HepG2 (cell line): ENCODE results near the gene PGRMC2. TPM values are rescaled to one million over a fixed set of nuclear protein-coding genes. Genes with fewer than 3 reads are reported as not detected.

Experiments used
- ATAC-seq: fragments of 200-7000 bp; cut with Tn5 transposase; 3 replicates; pipeline ENCODE4 v1.9.1; 2020; ENCODE audit warnings: mild to moderate bottlenecking, moderate library complexity
- BruUV-seq: library from RNA; stranded (reverse); fragments of 400-500 nt; replicated peaks from 2 replicates; lab custom pipeline; 2021; lab: Mats Ljungman, UMichigan
- CTCF ChIA-PET: fragments of 300-600 bp; formaldehyde crosslinking; extraction: SDS; loops from one replicate; lab custom pipeline; 2021; ENCODE audit warnings: low total read pairs, inconsistent platforms, low intra/inter-chr PET ratio; lab: Yijun Ruan, JAX
- POLR2A ChIA-PET: fragments of 350-600 bp; sonication (Branson Sonifier 250); formaldehyde crosslinking; loops from one replicate; lab custom pipeline; 2020; ENCODE audit warnings: antibody characterized with exemption, inconsistent platforms; lab: Yijun Ruan, JAX
- DNase-seq: peaks from one replicate; pipeline ENCODE4 v3.0.0-alpha.2; 2015; ENCODE audit warnings: low spot score
- FAIRE-seq: peaks from 3 replicates; lab custom pipeline; 2011; peaks lifted over from hg19 to GRCh38; lab: Jason Lieb, UNC
- H2AFZ ChIP-seq: one replicate; pipeline ENCODE4 v1.6.1; 2011; ENCODE audit warnings: low read length, inconsistent platforms
- H3K27ac ChIP-seq: fragments of 300-600 bp; 3 replicates; pipeline ENCODE4 v1.8.0; 2011; ENCODE audit warnings: mixed run types, mild to moderate bottlenecking, mixed read lengths, low read length, inconsistent platforms; ENCODE audit not compliant: insufficient read depth; ENCODE audit errors: extremely low read length
- H3K27me3 ChIP-seq, 2 experiments: fragments of 200-600 bp in 1 of 2; 2 replicates in 1 of 2; 3 replicates in 1 of 2; pipeline versions ENCODE4 v1.6.0 to v1.8.0; 2011; ENCODE audit warnings: low read length in 2 of 2, mild to moderate bottlenecking in 2 of 2, moderate library complexity in 2 of 2, inconsistent platforms in 1 of 2; ENCODE audit not compliant: insufficient read depth in 2 of 2, control insufficient read depth in 1 of 2
- H3K36me3 ChIP-seq, 2 experiments: fragments of 200-600 bp in 1 of 2; replicated peaks in 1 of 2; 2 replicates in 1 of 2; 3 replicates in 1 of 2; pipeline versions ENCODE4 v1.5.1 to v1.8.0; 2011; ENCODE audit warnings: low read length in 2 of 2, inconsistent platforms in 1 of 2; ENCODE audit not compliant: insufficient read depth in 2 of 2, control insufficient read depth in 1 of 2
- H3K4me1 ChIP-seq: 2 replicates; pipeline ENCODE4 v1.5.1; 2012; ENCODE audit warnings: low read length, inconsistent platforms; ENCODE audit not compliant: insufficient read depth
- H3K4me2 ChIP-seq: 2 replicates; pipeline ENCODE4 v1.6.0; 2011; ENCODE audit warnings: low read depth, low read length, inconsistent platforms
- H3K4me3 ChIP-seq, 3 experiments: fragments of 200-600 bp in 1 of 3; sonication (generic), shearing (Covaris generic) in 1 of 3; replicated peaks in 1 of 3; 2 replicates each; pipeline ENCODE4 v1.5.1; 2011 to 2016; ENCODE audit warnings: low read length in 3 of 3, inconsistent platforms in 2 of 3, low read depth in 2 of 3, mild to moderate bottlenecking in 2 of 3, control low read depth in 1 of 3, mixed read lengths in 1 of 3; ENCODE audit not compliant: insufficient read depth in 1 of 3
- H3K79me2 ChIP-seq: one replicate; pipeline ENCODE4 v1.6.1; 2011; ENCODE audit warnings: low read length, inconsistent platforms; ENCODE audit not compliant: insufficient read depth
- H3K9ac ChIP-seq: 2 replicates; pipeline ENCODE4 v1.6.0; 2011; ENCODE audit warnings: mild to moderate bottlenecking, low read depth, low read length, inconsistent platforms; ENCODE audit not compliant: insufficient read depth
- H3K9me3 ChIP-seq: 2 replicates; pipeline ENCODE4 v1.5.1; 2012; ENCODE audit warnings: mild to moderate bottlenecking, low read length
- H4K20me1 ChIP-seq: 2 replicates; pipeline ENCODE4 v1.6.0; 2011; ENCODE audit warnings: inconsistent platforms, mild to moderate bottlenecking, low read length, moderate library complexity; ENCODE audit not compliant: insufficient read depth
- MXD4 ChIP-seq: IDR thresholded peaks from 2 replicates; pipeline ENCODE4 v1.6.1; 2016; ENCODE audit warnings: mild to moderate bottlenecking, missing biosample characterization, missing genetic modification reagents
- MYC ChIP-seq: sonication (generic); formaldehyde crosslinking; IDR thresholded peaks from 2 replicates; pipeline ENCODE4 v1.9.0; 2021; ENCODE audit warnings: missing genetic modification reagents, borderline replicate concordance
- SNAI1 ChIP-seq: sonication (generic); formaldehyde crosslinking; IDR thresholded peaks from 2 replicates; pipeline ENCODE4 v1.5.0; 2020; ENCODE audit warnings: mild to moderate bottlenecking, missing genetic modification reagents, borderline replicate concordance
- SRSF1 ChIP-seq: fragments of 200-400 bp; formaldehyde crosslinking; optimal IDR thresholded peaks from 2 replicates; pipeline ENCODE3; 2017; ENCODE audit warnings: mild to moderate bottlenecking, low read depth, low read length, moderate library complexity
- TGIF2 ChIP-seq: IDR thresholded peaks from 2 replicates; pipeline ENCODE4 v1.6.1; 2016; ENCODE audit warnings: control low read depth, missing compliant biosample characterization
- ZNF335 ChIP-seq: sonication (generic); formaldehyde crosslinking; IDR thresholded peaks from 2 replicates; pipeline ENCODE4 v1.4.0; 2020; ENCODE audit warnings: missing genetic modification reagents
- ZNF709 ChIP-seq: sonication (generic); formaldehyde crosslinking; IDR thresholded peaks from 2 replicates; pipeline ENCODE4 v1.5.0; 2020; ENCODE audit warnings: mild to moderate bottlenecking, missing genetic modification reagents
- ZNF768 ChIP-seq: sonication (generic); formaldehyde crosslinking; IDR thresholded peaks from 2 replicates; pipeline ENCODE4 v1.4.0; 2020; ENCODE audit warnings: missing genetic modification reagents
- WGBS: methylation state at CpG from one replicate; pipeline ENCODE4 v1.1.6; 2017; ENCODE audit warnings: low lambda C conversion rate; 5-methylcytosine and 5-hydroxymethylcytosine counted together
- in situ Hi-C: cut with HindIII; loops from 2 replicates; pipeline ENCODE4 v1.10.0; 2017; ENCODE audit warnings: low pct_unique_long_range_greater_than_20kb; ENCODE audit not compliant: extremely low pct_ligation_motif_present
- intact Hi-C: fragments of 100-400 bp; cut with micrococcal nuclease; formaldehyde crosslinking; loops from one replicate; pipeline ENCODE4 v1.10.0; 2022; ENCODE audit not compliant: unreplicated experiment
- polyA plus RNA-seq, 8 experiments: library from polyadenylated mRNA; depleted of rRNA in 3 of 8; stranded (reverse) in 7 of 8; unstranded in 1 of 8; fragments of >200 nt; fragmentation: Illumina TruSeq in 4 of 8; extraction: Trizol in 4 of 8; gene quantifications; 2 replicates each; pipeline versions ENCODE4 v1.2.1 to v1.2.3, GENCODE V29; 2011 to 2016; ENCODE audit warnings: low read depth in 4 of 8, missing spikeins in 1 of 8, mixed read lengths in 1 of 8; ENCODE audit not compliant: insufficient read depth in 1 of 8
- total RNA-seq, 5 experiments: library from RNA; depleted of rRNA; stranded (reverse); fragments of >200 nt; fragmentation: Illumina TruSeq; extraction: Trizol; gene quantifications; 2 replicates each; pipeline ENCODE4 v1.2.3, GENCODE V29; 2016; ENCODE audit warnings: low read depth in 1 of 5
- TF ChIP-seq, protein P1 (sequence below): sonication (generic); formaldehyde crosslinking; conservative IDR thresholded peaks from 2 replicates; pipeline ENCODE4 v1.8.0; 2022; ENCODE audit warnings: low read depth, missing genetic modification reagents

Gene PGRMC2
- total and polyA plus RNA-seq, 2 of the 13 experiments (the other 11 are each of a cell fraction or from before 2014, with no cell fraction given), result 16.0 to 19.8 TPM

DNA sequence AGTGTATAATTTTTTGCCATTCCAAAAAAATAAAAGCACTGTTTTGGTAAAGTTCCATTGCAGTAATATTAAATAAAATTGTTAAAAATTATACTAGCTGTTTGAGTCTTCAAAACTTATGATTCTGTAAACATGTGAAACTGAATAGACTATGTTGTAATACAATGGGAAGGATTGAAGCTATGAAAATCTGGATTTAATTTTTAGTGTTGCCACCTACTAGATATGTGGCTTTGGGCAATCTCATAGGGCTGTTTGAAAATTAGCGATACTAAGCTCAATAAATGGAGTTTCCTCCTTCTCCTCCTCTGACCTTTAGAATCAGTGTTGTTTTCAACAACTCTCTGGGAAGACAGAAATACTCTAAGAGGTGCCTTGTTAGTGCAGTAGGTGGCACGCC is 4.5 kb downstream of the PGRMC2 start:
- peaks cover 46% of the 10 kb centered on the region for H3K4me1 ChIP-seq
- no peaks in the 10 kb centered on the region for H3K27me3 ChIP-seq
- ATAC-seq, result no peak
- ChIA-PET POLR2A (no interaction called here), CTCF (no interaction called here)
- no peak overlapping the region for H3K9ac ChIP-seq
- no peak for FAIRE-seq
- H3K4me3 ChIP-seq, result no peak overlapping the region
- DNase-seq, result no peak
- in situ Hi-C loops, result no loop called here
- intact Hi-C loops, result loop anchor here (10.0 kb wide), 2 partner anchors 88 to 318 kb away; partner anchors contain the start of genes ABHD18 and MFSD8
- H3K79me2 ChIP-seq, result peaks cover 88% of the 10 kb centered on the region
- no TSS peak for BruUV-seq
- TF ChIP-seq, protein P1, sequence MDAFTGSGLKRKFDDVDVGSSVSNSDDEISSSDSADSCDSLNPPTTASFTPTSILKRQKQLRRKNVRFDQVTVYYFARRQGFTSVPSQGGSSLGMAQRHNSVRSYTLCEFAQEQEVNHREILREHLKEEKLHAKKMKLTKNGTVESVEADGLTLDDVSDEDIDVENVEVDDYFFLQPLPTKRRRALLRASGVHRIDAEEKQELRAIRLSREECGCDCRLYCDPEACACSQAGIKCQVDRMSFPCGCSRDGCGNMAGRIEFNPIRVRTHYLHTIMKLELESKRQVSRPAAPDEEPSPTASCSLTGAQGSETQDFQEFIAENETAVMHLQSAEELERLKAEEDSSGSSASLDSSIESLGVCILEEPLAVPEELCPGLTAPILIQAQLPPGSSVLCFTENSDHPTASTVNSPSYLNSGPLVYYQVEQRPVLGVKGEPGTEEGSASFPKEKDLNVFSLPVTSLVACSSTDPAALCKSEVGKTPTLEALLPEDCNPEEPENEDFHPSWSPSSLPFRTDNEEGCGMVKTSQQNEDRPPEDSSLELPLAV (CRISPR knock-in tag), result no peak
- TF ChIP-seq ZNF335 (CRISPR knock-in tag) (no peak), MYC (CRISPR knock-in tag) (no peak), SNAI1 (CRISPR knock-in tag) (no peak), SRSF1 (no peak), TGIF2 (CRISPR knock-in tag) (no peak), MXD4 (CRISPR knock-in tag) (no peak), ZNF709 (no peak), ZNF768 (CRISPR knock-in tag) (no peak)
- H2AFZ ChIP-seq, result no peak overlapping the region
- no peaks in the 10 kb centered on the region; a peak in 2 of 5 replicates for H3K36me3 ChIP-seq
- WGBS, result 98% methylated on average over 2 of the region's 2 CpGs
- H3K4me2 ChIP-seq, result no peak overlapping the region
- no peaks in the 10 kb centered on the region for H3K9me3 ChIP-seq
- no peak overlapping the region for H3K27ac ChIP-seq
- peaks cover 2% of the 10 kb centered on the region; the same call in 1 of the 2 replicates for H4K20me1 ChIP-seq
